Cerebellar nuclear complex (tissue), 1 donor: ENCODE data around the gene KLHL17.
"Not testable (repeated sequence)": the region's sequence is repeated elsewhere in the genome, so short reads cannot be mapped to it uniquely, and the experiment has no call there.

Experiments
- DNase-seq, 2 experiments: peaks; one replicate each; lab custom pipeline; 2025; lab: John Stamatoyannopoulos, UW

Gene KLHL17

DNA sequence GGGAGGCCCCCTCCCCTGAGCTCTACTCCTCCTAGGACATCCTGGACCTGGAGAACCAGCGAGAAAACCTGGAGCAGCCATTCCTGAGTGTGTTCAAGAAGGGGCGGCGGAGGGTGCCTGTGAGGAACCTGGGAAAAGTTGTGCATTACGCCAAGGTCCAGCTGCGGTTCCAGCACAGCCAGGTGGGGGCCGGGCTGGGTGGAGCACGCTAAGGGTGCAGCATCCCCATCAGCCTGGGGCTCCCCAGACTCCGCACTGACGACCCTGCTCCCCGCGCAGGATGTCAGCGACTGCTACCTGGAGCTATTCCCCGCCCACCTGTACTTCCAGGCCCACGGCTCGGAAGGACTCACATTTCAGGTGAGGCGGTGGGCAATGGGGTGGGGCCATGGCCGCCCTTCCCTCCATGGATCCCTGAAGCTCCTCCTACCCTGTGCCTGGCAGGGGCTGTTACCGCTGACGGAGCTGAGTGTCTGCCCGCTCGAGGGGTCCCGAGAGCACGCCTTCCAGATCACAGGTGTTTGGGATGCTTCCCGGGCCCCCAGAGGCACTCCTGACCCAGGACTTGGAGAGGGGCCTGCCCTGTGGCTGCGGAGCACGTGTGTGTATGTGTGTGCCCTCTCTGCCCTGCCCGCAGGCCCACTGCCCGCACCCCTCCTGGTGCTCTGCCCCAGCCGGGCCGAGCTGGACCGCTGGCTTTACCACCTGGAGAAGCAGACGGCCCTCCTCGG lies 10.0 kb downstream of the KLHL17 start:
- no peak for DNase-seq

DNA sequence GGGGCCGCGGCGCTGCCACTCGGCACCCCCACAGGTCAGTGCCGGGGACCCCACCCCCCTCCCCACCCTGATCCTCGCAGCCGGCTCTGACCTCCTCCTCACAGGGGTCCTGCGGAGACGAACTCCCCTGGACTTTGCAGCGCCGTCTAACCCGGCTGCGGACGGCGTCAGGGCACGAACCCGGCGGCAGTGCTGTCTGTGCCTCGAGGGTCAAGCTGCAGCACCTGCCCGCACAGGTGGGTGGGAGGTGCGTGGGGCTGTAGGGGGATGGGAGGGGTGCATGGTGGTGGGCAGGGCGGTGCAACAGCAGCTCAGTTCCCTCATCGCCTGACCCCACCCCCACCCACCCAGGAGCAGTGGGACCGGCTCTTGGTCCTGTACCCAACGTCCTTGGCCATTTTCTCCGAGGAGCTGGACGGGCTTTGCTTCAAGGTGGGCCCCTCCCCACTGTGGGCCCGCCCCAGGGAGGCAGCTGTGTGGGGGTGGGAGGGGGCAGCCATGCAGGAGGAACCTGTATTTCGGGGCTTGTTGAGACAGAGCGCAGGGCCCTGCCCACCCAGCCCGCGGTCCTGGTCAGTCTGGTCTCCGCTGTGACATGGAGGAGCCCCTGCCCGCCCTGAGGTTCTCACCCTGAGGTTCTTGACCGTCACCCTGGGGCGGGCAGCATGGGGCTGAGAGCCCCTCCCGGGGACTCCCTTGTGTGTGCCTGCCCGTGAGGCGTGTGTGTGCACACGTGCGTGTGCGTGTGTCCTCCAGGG lies 10.8 kb downstream of the KLHL17 start:
- no peak for DNase-seq

DNA sequence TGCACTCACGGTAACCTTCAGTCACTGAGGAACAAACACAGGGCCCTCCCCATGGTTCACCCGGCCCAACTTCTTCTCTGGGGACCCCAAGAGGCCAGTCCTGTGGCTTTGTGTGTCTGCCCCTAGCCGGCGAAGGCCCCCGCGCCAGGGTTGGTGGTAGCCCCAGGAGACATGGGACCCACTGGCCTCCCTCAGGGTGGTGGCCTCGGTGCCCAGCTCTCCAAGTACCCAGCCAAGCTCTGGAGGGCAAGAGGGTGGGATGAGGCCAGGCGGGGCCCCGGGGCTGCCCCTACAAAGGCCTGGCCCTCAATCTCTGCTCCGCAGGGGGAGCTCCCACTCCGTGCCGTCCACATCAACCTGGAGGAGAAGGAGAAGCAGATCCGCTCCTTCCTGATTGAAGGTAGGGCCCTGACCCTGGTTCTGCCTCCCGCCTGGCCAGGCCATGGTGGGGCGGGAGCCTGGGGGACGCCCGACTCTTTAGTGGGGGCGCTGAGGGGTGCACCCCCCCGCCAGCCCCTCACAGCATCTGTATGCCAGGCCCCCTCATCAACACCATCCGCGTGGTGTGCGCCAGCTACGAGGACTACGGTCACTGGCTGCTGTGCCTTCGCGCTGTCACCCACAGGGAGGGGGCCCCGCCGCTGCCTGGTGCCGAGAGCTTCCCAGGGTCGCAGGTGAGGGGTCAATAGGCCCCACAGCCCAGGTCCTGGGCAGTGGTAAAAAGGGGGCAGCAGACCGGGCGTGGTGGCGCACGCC lies 11.5 kb downstream of the KLHL17 start:
- DNase-seq = no peak

DNA sequence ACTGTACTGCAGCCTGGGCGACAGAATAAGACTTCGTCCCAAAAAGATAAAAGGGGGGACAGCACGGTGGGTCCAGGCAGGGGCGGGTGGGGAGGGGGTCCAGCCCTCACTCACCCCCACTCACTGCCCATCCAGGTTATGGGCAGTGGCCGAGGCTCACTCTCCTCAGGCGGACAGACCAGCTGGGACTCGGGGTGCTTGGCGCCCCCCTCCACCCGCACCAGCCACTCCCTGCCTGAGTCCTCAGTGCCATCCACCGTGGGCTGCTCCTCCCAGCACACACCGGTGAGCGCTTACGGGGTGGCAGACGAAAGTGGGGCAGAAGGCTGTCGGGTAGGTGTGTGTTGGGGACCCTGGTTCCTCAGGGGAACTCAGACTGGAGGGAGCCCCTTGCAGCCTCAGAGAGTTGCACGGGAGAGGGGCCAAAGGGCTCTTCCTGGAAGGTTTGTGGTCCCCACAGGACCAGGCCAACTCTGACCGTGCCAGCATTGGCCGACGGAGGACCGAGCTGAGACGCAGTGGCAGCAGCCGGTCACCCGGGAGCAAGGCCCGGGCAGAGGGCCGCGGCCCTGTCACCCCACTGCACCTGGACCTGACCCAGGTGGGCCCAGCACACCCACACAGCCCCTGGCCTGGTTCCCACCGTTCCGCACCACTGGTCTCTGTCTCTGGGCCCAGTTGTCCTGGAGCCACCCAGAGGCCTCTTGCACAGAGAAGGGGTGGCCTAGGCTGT lies 12.5 kb downstream of the KLHL17 start:
- DNase-seq = no peak

DNA sequence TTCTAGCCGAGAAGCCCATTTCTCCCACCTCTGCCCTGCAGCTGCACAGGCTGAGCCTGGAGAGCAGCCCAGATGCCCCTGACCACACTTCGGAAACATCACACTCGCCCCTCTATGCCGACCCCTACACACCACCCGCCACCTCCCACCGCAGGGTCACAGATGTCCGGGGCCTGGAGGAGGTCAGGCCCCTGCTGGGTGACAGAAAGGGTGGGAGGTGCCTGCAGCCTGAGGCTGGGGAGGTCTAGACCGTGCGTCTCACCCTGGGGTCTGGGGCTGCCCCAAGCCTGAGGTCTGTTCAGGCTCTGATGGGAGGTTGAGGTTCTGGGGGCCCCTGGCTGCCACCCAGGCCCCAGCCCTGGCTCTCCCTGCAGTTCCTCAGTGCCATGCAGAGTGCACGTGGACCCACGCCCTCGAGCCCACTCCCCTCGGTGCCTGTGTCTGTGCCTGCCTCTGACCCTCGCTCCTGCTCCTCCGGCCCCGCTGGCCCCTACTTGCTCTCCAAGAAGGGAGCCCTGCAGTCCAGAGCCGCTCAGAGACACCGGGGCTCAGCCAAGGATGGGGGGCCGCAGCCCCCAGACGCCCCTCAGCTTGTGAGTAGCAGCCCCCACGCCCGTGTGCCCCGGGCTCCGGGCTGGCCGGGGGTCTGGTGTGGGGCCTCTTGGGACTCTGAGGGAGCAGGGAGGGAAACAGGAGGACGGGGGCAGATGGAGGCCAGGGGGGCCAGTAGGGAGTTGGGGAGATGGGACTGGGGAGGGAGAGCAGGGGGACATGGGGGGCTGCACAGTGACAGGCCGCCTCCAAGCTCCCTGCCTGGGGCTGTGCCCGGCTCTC lies 13.3 kb downstream of the KLHL17 start:
- DNase-seq = no peak

DNA sequence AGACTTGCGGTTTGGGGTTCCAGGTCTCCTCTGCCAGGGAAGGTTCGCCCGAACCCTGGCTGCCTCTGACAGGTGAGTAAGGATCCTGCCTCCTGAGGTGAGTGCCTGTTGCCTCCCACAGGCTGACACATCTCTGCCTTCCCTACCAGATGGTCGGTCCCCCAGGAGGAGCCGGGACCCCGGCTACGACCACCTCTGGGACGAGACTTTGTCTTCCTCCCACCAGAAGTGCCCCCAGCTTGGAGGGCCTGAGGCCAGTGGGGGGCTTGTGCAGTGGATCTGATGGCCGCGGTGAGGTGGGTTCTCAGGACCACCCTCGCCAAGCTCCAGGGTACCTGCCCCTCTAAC lies 13.9 kb downstream of the KLHL17 start:
- no peak for DNase-seq

DNA sequence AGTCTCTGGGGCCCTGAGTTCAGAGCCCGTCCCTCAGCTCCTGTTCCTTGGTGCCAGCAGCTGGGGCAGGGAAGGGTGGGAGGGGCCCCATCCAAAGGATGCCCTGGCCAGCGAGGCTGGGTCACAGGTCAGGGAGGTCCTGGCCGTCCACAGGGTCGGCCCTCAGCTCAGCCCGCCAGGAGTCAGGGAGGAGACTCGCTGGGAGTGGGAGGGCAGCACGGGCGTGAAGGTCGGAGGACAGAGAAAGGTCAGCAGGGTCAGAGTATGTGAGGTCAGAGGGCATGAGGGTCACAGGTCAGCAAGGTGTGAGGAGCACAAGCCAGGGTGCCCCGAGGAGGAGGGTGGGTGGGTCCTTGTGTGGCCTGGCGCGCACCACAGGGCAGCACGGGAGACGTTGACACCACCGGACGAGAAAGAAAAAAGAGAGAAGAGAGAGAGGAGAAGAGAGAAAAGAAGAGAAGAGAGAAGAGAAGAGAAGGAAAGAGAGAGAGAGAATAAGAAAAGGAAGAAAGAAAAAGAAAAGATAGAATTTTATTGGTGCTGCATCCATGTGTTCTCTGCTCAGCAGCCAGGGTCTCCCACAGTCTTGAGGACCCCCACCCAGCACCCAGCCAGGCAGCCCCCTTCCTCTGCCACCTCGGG lies 14.4 kb downstream of the KLHL17 start:
- no peak for DNase-seq

DNA sequence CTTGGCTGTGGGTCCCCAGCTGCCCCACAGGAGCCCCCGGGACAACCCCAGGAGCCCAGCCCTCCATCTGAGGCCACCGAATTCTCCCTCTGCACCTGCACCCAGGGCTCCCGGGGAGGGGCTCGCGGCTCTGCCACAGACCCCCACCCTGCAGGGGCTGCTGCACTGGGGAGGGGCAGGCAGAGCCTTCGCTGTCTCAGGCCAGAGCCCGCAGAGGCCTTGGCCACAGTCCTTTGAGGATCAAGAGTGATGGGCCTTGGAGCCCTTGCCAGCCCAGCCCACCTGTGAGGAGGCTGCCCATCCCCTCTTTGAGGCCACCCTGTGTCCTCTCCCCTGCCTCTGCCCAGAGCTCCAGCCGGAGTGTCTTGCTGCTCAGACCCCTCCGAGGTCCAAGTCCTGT lies 15.0 kb downstream of the KLHL17 start:
- no peak for DNase-seq

DNA sequence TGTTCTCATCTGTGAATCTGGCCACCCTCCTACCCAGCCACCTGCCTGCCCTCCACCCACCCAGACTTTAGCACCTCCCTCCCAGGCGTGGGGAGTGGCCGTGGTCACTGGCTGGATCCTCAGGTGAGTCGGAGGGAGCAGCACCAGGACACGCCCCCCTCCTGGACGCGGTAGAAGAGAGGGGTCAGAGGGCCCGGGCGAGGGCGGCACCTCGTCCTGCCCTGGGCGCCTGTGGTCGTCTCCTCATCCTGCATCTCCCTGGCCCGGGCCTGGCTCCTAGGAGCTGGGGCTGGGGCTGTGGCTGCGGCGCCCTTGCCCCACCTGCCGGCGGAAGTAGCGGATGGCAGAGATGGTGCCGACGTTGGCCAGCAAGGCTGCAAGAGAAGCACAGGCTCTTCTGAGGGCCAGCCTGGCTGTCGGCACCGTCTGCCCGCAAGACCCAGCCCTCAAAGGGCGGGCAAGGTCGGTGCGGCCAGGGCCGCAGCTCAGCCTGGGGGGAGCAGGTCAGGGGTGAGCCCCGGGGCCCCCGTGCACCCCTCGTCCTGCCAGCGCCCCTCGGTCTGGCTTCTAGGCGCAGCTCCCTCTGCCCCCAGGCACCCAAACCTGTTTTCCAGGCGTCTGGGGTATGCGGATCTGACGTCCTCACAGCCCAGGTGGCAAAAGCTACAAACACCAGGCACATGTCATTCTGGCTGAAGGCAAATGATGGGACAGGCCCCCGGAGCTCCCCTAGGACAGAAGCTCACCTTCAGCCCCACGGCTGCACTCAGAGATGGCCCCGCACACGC lies 15.7 kb downstream of the KLHL17 start:
- no peak for DNase-seq

DNA sequence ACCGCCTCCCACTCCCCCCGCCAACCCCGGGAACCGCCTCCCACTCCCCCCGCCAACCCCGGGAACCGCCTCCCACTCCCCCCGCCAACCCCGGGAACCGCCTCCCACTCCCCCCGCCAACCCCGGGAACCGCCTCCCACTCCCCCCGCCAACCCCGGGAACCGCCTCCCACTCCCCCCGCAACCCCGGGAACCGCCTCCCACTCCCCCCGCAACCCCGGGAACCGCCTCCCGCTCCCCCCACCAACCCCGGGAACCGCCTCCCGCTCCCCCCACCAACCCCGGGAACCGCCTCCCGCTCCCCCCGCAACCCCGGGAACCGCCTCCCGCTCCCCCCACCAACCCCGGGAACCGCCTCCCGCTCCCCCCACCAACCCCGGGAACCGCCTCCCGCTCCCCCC lies 16.4 kb downstream of the KLHL17 start:
- DNase-seq = not testable (repeated sequence)

DNA sequence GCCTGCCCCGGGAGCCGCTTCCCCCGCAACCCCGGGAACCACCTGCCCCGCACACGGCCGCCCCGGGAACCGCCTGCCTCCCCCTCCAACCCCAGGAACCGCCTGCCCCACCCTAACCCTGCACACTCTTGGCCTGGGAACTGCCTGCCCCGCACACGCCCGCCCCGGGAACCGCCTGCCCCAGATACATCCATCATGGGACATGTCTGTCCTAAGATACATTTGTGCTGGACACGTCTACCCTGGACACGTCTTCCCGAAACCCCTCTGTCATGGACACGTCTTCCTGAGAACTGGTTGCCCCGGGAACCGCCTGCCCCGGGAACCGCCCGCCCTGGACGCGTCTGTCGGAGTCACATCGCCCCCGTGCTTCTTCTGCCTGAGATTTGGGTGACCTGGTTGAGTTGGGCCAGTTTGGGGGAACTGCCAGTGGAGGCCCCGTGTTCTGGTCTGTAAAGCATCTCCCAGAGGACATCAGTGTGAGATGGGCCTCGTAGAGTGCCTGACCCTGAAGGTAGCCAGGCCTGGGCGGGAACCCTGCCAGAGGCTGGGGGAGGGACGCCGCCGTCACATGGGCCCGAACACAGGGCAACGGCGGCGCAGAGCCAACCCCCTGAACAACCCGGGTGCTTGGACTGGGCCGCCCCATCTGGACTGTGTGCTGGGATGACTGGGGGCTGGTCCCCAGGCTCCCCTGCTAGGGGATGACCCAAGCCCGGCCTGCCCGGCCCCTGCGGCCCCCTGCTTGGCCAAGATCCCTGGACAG lies 17.9 kb downstream of the KLHL17 start:
- no peak for DNase-seq

DNA sequence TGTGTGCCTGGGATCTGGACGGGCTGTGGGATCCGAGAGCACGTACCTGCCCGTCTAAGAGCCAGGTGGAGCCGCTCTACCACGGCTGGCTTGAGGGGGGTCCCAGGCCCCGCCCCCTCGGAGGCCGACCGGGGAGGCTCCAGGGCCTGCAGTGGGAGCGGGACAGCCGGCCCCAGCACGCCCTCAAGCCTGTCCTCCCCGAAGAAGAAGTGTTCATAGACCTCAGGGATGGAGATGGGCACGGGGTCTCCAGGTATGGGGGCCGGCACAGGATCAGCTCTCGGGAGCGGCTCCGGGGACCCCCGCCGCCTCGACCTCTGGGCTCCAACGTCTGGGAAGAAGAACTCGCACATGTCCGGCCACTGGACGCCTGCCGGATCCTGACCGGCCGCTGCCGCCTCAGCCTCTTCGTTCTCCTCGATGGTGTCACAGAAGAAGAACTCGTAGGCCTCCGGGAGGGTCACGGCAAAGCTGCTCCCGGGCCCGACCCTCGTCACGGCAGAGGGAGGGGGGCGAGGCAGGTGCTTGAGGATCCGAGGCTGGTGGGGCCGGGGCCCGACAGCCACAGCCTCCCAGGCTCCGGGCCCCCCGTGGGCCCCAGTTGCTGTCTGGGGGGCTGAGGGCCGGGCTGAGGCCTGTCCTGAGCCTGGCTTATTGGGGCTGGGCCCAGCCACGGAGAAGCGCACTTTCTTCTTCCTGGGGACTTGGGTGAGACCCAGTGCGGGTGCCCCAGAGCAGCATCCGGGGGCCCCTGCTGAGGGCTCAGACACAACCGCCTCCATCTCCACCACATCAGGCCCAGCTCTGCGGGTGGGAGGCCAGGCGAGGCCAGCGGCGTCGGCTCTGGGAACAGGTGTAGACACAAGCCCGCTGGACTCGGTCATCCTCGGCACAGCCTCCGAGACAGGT lies 18.7 kb downstream of the KLHL17 start:
- DNase-seq = no peak

DNA sequence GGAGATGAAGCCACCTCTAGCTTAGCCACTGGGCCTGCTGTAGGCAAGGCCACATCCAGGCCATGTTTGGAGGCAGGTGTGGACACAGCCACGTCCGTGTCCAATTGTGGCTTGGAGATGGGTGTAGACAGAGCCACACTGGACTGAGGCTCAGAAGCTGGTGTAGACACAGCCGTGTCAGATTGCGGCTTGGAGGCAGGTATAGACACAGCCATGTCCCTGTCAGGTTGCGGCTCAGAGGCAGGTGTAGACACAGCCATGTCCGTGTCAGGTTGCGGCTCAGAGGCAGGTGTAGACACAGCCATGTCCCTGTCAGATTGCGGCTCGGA lies 19.3 kb downstream of the KLHL17 start:
- DNase-seq = no peak

DNA sequence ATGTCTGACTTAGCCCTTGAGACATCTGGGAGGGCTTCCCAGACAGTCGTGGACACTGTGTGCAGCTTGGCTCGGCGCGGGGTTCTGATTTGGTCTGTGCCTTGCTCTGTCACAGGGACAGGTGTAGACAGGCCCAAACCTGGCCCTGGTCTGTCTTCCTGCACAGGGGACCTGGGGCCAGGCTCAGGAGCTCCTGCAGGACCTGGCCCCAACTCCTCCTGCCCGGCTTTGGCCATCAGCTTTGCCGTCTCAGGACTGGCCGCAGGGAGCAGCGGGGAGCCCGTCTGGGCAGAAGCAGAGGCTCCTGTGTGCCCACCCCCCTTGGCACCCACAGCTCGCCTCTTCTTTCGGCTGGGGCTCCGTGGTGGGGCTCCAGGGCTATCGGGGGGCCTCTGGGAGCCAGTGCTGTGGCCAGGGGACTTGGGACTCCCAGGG lies 19.8 kb downstream of the KLHL17 start:
- DNase-seq = no peak

DNA sequence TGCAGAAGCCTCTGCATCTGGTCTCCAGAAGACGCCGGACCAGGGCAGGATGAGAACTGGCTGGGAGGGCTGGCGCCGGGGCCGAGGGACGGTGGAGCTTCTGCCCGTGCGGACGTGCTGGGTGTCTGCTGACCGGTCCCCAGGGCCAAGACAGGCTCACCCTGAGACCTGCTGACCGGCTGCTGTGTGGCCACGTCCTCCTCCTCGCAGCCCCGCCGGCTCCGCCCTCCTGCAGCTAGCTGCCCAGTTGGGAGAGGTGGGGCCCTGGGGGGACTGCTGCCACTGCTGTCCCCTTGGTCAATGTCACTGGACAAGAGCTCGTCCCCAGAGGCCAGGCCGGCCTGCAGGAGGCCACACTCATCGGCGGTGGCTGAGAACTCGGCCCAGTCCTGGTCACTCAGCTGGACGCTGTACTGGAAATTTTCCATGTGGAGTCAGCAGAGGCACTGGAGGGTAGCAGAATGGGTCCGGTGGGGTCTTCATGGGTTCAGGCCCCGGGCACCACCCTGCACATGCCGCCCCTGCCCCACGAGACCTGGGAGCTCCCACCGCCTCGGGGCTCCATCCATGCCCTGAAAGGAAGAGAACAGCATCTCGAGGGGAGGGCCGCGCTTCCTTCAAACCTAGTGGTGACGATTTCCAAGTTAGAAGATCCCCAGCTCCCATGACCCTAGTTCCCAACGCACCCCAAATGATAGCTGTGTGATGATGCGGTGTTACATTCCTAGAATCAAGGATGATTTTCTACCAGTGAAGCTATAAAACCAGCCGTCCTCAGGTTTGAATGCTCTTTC lies 20.4 kb downstream of the KLHL17 start:
- DNase-seq = no peak

DNA sequence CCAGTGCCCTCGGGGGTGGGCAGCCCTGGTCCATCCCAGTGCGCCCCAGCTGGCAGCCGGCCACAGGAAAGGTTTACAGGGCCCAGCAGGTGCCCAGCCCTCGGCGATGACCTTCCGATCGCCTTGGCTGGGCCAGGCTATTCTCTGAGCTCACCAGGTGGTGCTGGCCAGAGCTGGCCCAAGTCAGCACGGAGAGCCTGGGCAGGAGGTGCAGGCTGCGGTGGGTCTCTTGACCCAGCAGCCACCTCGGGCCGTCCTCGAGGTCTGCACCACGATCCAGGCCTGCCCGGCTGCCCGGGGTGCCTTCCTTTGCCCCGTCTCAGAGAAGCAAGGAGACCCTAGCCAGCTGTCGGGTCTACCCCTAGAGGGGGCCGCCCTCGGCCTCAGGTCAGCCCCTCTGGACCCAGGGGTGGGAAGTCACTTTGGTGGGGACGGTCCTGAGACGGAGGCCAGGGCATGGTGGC lies 21.1 kb downstream of the KLHL17 start:
- no peak for DNase-seq

DNA sequence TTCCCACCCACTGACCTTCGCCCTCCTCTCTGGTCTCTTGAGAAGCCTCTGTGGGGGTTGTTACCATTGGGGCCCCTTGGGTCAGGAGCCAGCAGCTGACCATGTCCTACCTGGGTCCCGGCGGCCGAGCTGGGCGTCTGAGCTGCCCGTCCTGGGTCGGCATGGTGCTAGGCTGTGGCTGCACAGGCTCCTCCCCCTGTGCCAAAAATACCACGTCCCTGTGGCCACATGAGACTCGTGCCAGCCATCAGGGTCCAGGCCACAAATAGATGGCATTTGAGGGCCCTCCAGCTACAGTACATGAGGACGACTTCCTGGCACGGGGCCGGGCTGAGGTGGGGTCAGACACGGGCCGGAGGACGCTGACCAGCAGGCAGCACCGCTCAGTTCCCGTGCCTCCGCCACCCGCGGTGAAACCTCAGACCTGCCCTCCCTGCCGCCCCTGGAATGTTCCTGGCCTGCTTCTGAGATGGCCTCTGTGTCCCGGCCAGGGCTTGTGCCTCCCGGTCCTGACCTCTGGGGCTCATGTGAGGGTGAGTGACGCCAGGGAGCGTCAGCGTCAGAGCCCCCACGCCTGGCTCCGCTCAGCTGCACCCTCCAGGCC lies 21.7 kb downstream of the KLHL17 start, which contains the start of gene PERM1:
TSS of gene PERM1 (minus strand) at position 139 of the 604 bp plus-strand sequence. CDS start 1,064 bp downstream, outside the sequence.
- no peak for DNase-seq
